H9 (cell line): ENCODE data around the gene CDCP2. TPM values are rescaled to one million over a fixed set of nuclear protein-coding genes. Genes with fewer than 3 reads are reported as not detected.

Experiments used
- DNase-seq: peaks from one replicate; pipeline ENCODE4 v3.0.0-alpha.2; 2017
- H2AFZ ChIP-seq: one replicate; pipeline ENCODE4 v1.6.1; 2013; ENCODE audit warnings: mild to moderate bottlenecking, low read length, control low read depth, moderate library complexity
- H2AK5ac ChIP-seq: 2 replicates; pipeline ENCODE4 v1.6.1; 2013; ENCODE audit warnings: low read length, control low read depth, mixed read lengths; ENCODE audit not compliant: insufficient read length
- H2BK120ac ChIP-seq: one replicate; pipeline ENCODE4 v1.6.1; 2013; ENCODE audit warnings: low read depth, mild to moderate bottlenecking, low read length, control low read depth, inconsistent platforms; ENCODE audit not compliant: poor library complexity, severe bottlenecking
- H2BK12ac ChIP-seq: 2 replicates; pipeline ENCODE4 v1.6.1; 2013; ENCODE audit warnings: low read length, control low read depth, mixed read lengths, low read depth; ENCODE audit not compliant: insufficient read length
- H2BK15ac ChIP-seq: 2 replicates; pipeline ENCODE4 v1.6.1; 2013; ENCODE audit warnings: low read depth, low read length, control low read depth
- H2BK20ac ChIP-seq: one replicate; pipeline ENCODE4 v1.6.1; 2013; ENCODE audit warnings: low read depth, mild to moderate bottlenecking, low read length, control low read depth, inconsistent platforms; ENCODE audit not compliant: poor library complexity, severe bottlenecking
- H2BK5ac ChIP-seq: 2 replicates; pipeline ENCODE4 v1.6.1; 2013; ENCODE audit warnings: low read length, control low read depth, mixed read lengths; ENCODE audit not compliant: insufficient read length
- H3K14ac ChIP-seq: 2 replicates; pipeline ENCODE4 v1.6.1; 2013; ENCODE audit warnings: low read length, control low read depth; ENCODE audit not compliant: insufficient read depth
- H3K18ac ChIP-seq: 2 replicates; pipeline ENCODE4 v1.6.1; 2013; ENCODE audit warnings: low read depth, mild to moderate bottlenecking, mixed read lengths, low read length, control low read depth; ENCODE audit not compliant: insufficient read length
- H3K23ac ChIP-seq: 2 replicates; pipeline ENCODE4 v1.6.1; 2013; ENCODE audit warnings: low read length, control low read depth, mixed read lengths, low read depth; ENCODE audit not compliant: insufficient read length
- H3K23me2 ChIP-seq: 2 replicates; pipeline ENCODE4 v1.6.1; 2013; ENCODE audit warnings: low read depth, mild to moderate bottlenecking, mixed read lengths, low read length, control low read depth; ENCODE audit not compliant: insufficient read length, poor library complexity, severe bottlenecking
- H3K27ac ChIP-seq: 2 replicates; pipeline ENCODE4 v1.5.1; 2013; ENCODE audit warnings: low read length, control low read depth, mixed read lengths, low read depth; ENCODE audit not compliant: insufficient read length
- H3K27me3 ChIP-seq: 2 replicates; pipeline ENCODE4 v1.6.1; 2013; ENCODE audit warnings: low read length, control low read depth, inconsistent platforms; ENCODE audit not compliant: insufficient read depth
- H3K4ac ChIP-seq: 2 replicates; pipeline ENCODE4 v1.6.1; 2013; ENCODE audit warnings: low read depth, mild to moderate bottlenecking, control low read depth, inconsistent platforms, low read length, moderate library complexity
- H3K4me1 ChIP-seq: 2 replicates; pipeline ENCODE4 v1.6.1; 2013; ENCODE audit warnings: low read length, control low read depth, inconsistent platforms; ENCODE audit not compliant: insufficient read depth
- H3K4me2 ChIP-seq: 2 replicates; pipeline ENCODE4 v1.6.1; 2013; ENCODE audit warnings: low read length, control low read depth, mixed read lengths; ENCODE audit not compliant: insufficient read length, insufficient read depth
- H3K56ac ChIP-seq: 2 replicates; pipeline ENCODE4 v1.6.1; 2013; ENCODE audit warnings: low read depth, mild to moderate bottlenecking, mixed read lengths, low read length, control low read depth; ENCODE audit not compliant: insufficient read length
- H3K79me1 ChIP-seq: 2 replicates; pipeline ENCODE4 v1.6.1; 2013; ENCODE audit warnings: low read depth, mild to moderate bottlenecking, moderate library complexity, low read length, control low read depth, inconsistent platforms; ENCODE audit not compliant: insufficient read depth, poor library complexity, severe bottlenecking
- H3K79me2 ChIP-seq: 2 replicates; pipeline ENCODE4 v1.6.1; 2013; ENCODE audit warnings: low read length, control low read depth, inconsistent platforms; ENCODE audit not compliant: insufficient read depth
- H3K9ac ChIP-seq: 2 replicates; pipeline ENCODE4 v1.6.1; 2013; ENCODE audit warnings: low read length, control low read depth, mixed read lengths; ENCODE audit not compliant: insufficient read length; ENCODE audit errors: extremely low read depth
- H3K9me3 ChIP-seq: one replicate; pipeline ENCODE4 v1.6.1; 2013; ENCODE audit warnings: low read depth, low read length, inconsistent platforms; ENCODE audit not compliant: control insufficient read depth
- H3T11ph ChIP-seq: one replicate; pipeline ENCODE4 v1.6.1; 2013; ENCODE audit warnings: mild to moderate bottlenecking, low read length, control low read depth, inconsistent platforms
- H4K20me1 ChIP-seq: one replicate; pipeline ENCODE4 v1.6.1; 2013; ENCODE audit not compliant: control insufficient read depth, insufficient read length, insufficient read depth
- H4K5ac ChIP-seq: 2 replicates; pipeline ENCODE4 v1.6.1; 2013; ENCODE audit warnings: low read depth, mild to moderate bottlenecking, mixed read lengths, low read length, control low read depth; ENCODE audit not compliant: insufficient read length
- H4K8ac ChIP-seq: replicated peaks from 2 replicates; pipeline ENCODE4 v1.6.1; 2013; ENCODE audit warnings: low read length, control low read depth, mixed read lengths, low read depth; ENCODE audit not compliant: insufficient read length
- H4K91ac ChIP-seq: 2 replicates; pipeline ENCODE4 v1.6.1; 2013; ENCODE audit warnings: low read depth, mild to moderate bottlenecking, moderate library complexity, mixed read lengths, low read length, control low read depth; ENCODE audit not compliant: insufficient read length
- H3K27ac Mint-ChIP-seq, 3 experiments: 2 replicates in 2 of 3; 3 replicates in 1 of 3; pipeline ENCODE4 v1.8.0; 2020 to 2021; ENCODE audit warnings: mixed read lengths in 3 of 3, mild to moderate bottlenecking in 1 of 3, moderate library complexity in 1 of 3
- H3K27me3 Mint-ChIP-seq: 2 replicates; pipeline ENCODE4 v1.8.0; 2021; ENCODE audit warnings: low read depth, mild to moderate bottlenecking, moderate library complexity, mixed read lengths
- H3K36me3 Mint-ChIP-seq, 3 experiments: 2 replicates in 2 of 3; 3 replicates in 1 of 3; pipeline ENCODE4 v1.8.0; 2020 to 2021; ENCODE audit warnings: low read depth in 3 of 3, mixed read lengths in 3 of 3; ENCODE audit not compliant: insufficient read depth in 1 of 3
- H3K4me1 Mint-ChIP-seq, 2 experiments: 2 replicates each; pipeline ENCODE4 v1.8.0; 2020; ENCODE audit warnings: mixed read lengths in 2 of 2
- H3K4me3 Mint-ChIP-seq, 2 experiments: 2 replicates in 1 of 2; 3 replicates in 1 of 2; pipeline ENCODE4 v1.8.0; 2020 to 2021; ENCODE audit warnings: mild to moderate bottlenecking in 2 of 2, mixed read lengths in 2 of 2, moderate library complexity in 1 of 2
- H3K9me3 Mint-ChIP-seq, 2 experiments: 2 replicates in 1 of 2; 3 replicates in 1 of 2; pipeline ENCODE4 v1.8.0; 2020; ENCODE audit warnings: mild to moderate bottlenecking in 2 of 2, mixed read lengths in 2 of 2, moderate library complexity in 1 of 2
- CTCF ChIP-seq: fragments of 200-600 bp; sonication (generic); conservative IDR thresholded peaks from 3 replicates; pipeline ENCODE4 v1.8.0; 2021; ENCODE audit warnings: antibody characterized with exemption, mild to moderate bottlenecking
- WGBS: extraction: QIAGEN DNeasy Blood & Tissue Kit; methylation state at CpG from one replicate; pipeline ENCODE4 v1.1.7; 2013; ENCODE audit warnings: missing lambda C conversion rate, low lambda C conversion rate, mixed read lengths; ENCODE audit not compliant: insufficient read length; ENCODE audit errors: extremely low coverage; 5-methylcytosine and 5-hydroxymethylcytosine counted together
- total RNA-seq: library from RNA; stranded (reverse); gene quantifications from 2 replicates; pipeline ENCODE4 v1.2.1, GENCODE V29; 2021

The CDCP2 gene
- total RNA-seq, 1 experiment from 2014 or later = not detected

GRCh38 chr1:54084794-54085193, 68.0 kb downstream of the CDCP2 start:
- Histone ChIP-seq H3K14ac (no peak overlapping the region), H4K91ac (no peak overlapping the region), H4K20me1 (no peaks in the 10 kb centered on the region), H2BK120ac (no peak overlapping the region), H3K9ac (no peak overlapping the region), H3K4me1 (no peaks in the 10 kb centered on the region; the same call in 1 of the 2 replicates), H2AFZ (no peak overlapping the region), H3K23ac (no peak overlapping the region), H3K23me2 (no peaks in the 10 kb centered on the region), H3K56ac (no peak overlapping the region), H3K4me2 (no peak overlapping the region), H3K79me1 (no peaks in the 10 kb centered on the region), H3K4ac (no peak overlapping the region), H3K27me3 (no peaks in the 10 kb centered on the region), H3K18ac (no peak overlapping the region), H2BK15ac (no peak overlapping the region), H3K9me3 (no peaks in the 10 kb centered on the region), H2AK5ac (no peak overlapping the region), H2BK5ac (no peak overlapping the region), H4K5ac (no peak overlapping the region), H3T11ph (no peak overlapping the region), H2BK20ac (no peak overlapping the region), H3K27ac (no peak overlapping the region), H2BK12ac (no peak overlapping the region), H4K8ac (no peak overlapping the region), H3K79me2 (no peaks in the 10 kb centered on the region)
- Mint-ChIP-seq H3K9me3 (no peaks in the 10 kb centered on the region), H3K27me3 (no peaks in the 10 kb centered on the region), H3K4me3 (no peak overlapping the region), H3K36me3 (no peaks in the 10 kb centered on the region), H3K4me1 (peaks cover 8 to 11% of the 10 kb centered on the region in 2 experiments), H3K27ac (no peak overlapping the region; a peak in 1 of 7 replicates)
- TF ChIP-seq CTCF = no peak
- DNase-seq = no peak
- WGBS = no CpG with 5 or more reads among the region's 2 CpGs

Other genes with a start within 250 kb of the CDCP2 start
- 33.6 and 36.8 TPM in 2 replicates for gene IFT25, start 207.3 kb downstream of the CDCP2 start, total RNA-seq
- 36.3 and 38.2 TPM in 2 replicates for gene LRRC42, start 206.7 kb downstream of the CDCP2 start, total RNA-seq
- not detected in 2 replicates for gene LDLRAD1, start 134.8 kb downstream of the CDCP2 start, total RNA-seq
- 111 and 131 TPM in 2 replicates for gene TMEM59, start 99.8 kb downstream of the CDCP2 start, total RNA-seq
- gene TCEANC2, start 99.4 kb downstream of the CDCP2 start, total RNA-seq = 4.8 and 5.3 TPM in 2 replicates
- 12.3 and 12.6 TPM in 2 replicates for gene CYB5RL, start 47.0 kb upstream of the CDCP2 start, total RNA-seq
- 123 and 125 TPM in 2 replicates for gene MRPL37, start 47.2 kb upstream of the CDCP2 start, total RNA-seq